ENCODE measurements around the gene CYP39A1.
"Not testable (repeated sequence)": the region's sequence is repeated elsewhere in the genome, so short reads cannot be mapped to it uniquely, and the experiment has no call there.

The CYP39A1 gene

DNA sequence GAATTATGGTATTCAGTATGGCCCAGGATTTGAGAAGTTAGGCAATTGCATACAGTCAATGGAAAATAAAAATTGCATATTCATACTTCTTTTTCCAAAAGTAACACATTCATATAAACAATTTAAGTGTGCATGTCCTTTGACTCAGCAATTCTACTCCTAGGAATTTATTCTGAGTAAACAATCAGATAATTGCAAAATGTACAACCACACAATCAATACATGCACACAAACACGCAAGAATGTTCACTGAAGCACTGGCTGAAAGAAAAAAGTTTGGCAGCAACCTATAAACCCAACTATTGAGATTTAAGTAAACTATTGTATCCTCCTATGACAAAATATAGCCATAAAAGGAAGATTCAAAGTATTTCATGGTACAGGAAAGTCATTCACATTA is 1.6 kb downstream of the CYP39A1 start:
- TF ChIP-seq, protein P1, sequence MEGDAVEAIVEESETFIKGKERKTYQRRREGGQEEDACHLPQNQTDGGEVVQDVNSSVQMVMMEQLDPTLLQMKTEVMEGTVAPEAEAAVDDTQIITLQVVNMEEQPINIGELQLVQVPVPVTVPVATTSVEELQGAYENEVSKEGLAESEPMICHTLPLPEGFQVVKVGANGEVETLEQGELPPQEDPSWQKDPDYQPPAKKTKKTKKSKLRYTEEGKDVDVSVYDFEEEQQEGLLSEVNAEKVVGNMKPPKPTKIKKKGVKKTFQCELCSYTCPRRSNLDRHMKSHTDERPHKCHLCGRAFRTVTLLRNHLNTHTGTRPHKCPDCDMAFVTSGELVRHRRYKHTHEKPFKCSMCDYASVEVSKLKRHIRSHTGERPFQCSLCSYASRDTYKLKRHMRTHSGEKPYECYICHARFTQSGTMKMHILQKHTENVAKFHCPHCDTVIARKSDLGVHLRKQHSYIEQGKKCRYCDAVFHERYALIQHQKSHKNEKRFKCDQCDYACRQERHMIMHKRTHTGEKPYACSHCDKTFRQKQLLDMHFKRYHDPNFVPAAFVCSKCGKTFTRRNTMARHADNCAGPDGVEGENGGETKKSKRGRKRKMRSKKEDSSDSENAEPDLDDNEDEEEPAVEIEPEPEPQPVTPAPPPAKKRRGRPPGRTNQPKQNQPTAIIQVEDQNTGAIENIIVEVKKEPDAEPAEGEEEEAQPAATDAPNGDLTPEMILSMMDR (IDR thresholded peaks at IDR 0.05; ENCODE audit: low read depth, low read length, missing control alignments), result no peak
- H3K4me3 ChIP-seq (ENCODE audit: low read depth, low read length), result no peak overlapping the region
- DNase-seq (ENCODE audit: low read depth), result no peak

DNA sequence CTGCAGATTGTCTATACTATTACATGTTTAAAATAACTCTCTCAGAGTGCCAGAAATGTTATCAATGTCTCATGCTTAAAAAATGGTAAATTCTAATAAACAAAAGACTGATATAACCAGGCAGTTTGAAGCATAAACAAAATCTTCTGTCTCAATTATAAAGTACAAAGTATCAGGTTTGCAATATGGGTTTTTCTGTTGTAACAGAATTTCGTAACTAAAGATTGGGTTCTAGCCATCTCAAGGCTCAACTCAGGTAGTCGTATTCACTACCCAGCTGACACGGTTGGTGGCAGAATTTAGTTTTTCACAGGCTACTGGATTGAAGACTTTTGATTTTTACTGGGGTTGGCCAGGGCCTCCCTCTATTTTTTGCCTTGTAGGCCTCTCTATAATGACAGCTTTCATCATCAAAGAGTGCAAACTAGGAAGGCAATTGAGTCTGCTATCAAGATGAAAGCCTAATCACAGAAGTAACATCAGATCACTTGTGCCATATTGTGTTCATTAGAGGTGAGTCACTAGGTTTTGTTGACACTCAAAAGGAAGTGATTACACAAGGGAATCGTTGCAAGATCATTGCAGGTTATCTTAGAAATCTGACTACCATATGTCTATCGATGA is 3.6 kb downstream of the CYP39A1 start:
- no peak for DNase-seq (ENCODE audit: low read depth)
- no peak overlapping the region for H3K4me3 ChIP-seq (ENCODE audit: low read depth, low read length)
- TF ChIP-seq, protein P1 (IDR thresholded peaks at IDR 0.05; ENCODE audit: low read depth, low read length, missing control alignments), result no peak

DNA sequence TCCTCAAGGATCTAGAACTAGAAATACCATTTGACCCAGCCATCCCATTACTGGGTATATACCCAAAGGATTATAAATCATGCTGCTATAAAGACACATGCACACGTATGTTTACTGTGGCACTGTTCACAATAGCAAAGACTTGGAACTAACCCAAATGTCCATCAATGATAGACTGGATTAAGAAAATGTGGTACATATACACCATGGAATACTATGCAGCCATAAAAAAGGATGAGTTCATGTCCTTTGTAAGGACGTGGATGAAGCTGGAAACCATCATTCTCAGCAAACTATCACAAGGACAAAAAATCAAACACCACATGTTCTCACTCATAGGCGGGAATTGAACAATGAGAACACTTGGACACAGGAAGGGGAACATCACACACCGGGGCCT is 4.5 kb downstream of the CYP39A1 start:
- not testable (repeated sequence) for DNase-seq (ENCODE audit: low read depth); H3K4me3 ChIP-seq (ENCODE audit: low read depth, low read length)

DNA sequence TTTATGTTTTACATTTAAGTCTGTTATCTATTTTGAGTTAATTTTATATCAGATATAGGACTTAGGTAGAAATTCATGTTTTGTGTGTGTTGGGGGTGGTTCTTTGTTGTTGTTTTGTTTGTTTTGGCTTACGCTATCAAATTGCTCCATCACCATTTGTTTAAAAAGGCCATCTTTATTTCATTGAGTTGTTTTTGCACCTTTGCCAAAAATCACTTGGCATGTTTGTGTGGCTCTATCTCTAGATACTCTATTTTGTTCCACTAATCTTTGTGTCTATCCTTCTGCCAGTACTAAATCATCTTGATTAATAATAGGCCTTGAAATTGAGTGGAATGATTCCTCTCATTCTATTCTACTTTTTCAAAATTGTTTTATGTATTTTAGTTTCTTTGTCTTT is 7.4 kb downstream of the CYP39A1 start:
- DNase-seq (ENCODE audit: low read depth), result no peak
- TF ChIP-seq, protein P1 (IDR thresholded peaks at IDR 0.05; ENCODE audit: low read depth, low read length, missing control alignments), result no peak

DNA sequence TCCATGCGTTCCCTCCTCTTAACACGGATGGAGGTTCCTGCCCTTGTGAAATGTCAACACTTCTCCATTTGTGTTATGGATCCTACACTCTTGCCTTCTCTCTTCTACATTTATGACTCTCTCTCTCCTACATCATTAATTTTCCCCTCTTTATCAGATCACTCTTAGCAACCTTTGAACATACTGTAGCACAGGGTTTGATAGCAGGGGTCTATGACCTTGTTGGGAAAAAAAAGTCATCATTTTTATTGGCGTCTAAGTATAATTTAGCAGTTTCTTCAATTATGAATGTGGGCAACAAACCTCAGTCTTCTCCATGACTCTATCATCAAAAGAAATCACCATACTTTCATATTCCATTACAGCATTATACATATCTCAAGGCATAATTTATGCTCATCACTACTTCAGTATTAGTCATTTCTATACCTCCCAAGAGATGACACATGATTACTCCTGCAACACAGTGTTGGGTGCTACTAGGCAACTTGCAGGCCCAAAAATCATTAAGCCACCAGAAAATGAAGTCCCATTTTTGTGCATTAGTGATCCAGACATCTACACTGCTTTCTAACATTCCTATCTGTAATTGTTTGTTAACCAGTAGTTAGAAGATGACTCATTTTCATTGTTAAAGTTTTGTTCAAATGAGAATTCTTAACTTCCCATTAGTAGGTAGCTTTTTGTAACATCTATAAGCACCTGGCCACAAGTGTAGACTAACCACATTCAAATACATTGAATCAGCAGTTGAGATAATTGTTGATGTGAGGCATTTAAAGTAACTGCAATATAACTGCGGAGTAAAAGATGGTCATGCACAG is 9.5 kb downstream of the CYP39A1 start:
- TF ChIP-seq, protein P1 (IDR thresholded peaks at IDR 0.05; ENCODE audit: low read depth, low read length, missing control alignments), result no peak
- H3K4me3 ChIP-seq (ENCODE audit: low read depth, low read length), result no peak overlapping the region
- no peak for DNase-seq (ENCODE audit: low read depth)

More for the DNA sequence above, 7.4 kb downstream of the CYP39A1 start:
- H3K4me3 ChIP-seq (ENCODE audit: low read depth, low read length), result no peak overlapping the region

DNA sequence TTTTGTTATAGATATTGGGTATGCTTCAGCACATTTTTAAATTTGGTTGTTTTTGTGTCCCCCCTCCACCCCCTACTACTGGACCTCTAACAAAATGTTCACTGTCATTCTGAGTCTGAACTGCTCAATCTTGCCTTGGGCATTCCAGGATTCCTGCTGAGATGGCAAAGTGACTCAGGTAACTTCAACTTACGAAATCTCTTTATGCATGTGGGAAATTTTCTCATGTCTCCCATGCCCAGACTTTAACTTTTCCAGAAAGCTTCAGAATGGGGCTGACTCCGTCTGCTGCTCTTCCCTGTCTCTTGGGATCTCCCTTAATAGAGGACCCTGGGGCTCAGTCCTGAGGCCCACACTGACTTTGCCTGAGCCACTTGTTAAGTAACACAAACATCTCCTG is 14.0 kb downstream of the CYP39A1 start:
- no peak overlapping the region for H3K4me3 ChIP-seq (ENCODE audit: low read depth, low read length)
- TF ChIP-seq, protein P1 (IDR thresholded peaks at IDR 0.05; ENCODE audit: low read depth, low read length, missing control alignments), result no peak
- no peak for DNase-seq (ENCODE audit: low read depth)

DNA sequence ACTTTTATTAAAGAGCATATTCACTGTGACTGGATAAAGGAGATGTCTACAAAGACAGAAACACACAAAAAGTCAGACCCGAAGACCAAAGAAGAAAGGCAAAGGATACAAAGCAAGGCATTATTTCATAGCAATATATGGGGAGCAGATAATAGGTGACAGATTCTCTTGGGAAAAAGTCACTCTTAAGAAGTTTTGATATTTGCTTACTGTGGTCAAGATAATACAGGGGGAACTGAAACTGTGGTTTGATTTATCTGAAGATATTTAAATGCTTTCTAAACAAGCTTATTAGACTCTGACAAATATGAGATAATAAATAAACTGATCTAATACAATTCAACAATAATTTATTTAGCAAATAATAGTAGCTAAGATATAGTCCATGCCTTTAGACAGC is 14.7 kb downstream of the CYP39A1 start:
- no peak overlapping the region for H3K4me3 ChIP-seq (ENCODE audit: low read depth, low read length)
- no peak for DNase-seq (ENCODE audit: low read depth)
- TF ChIP-seq, protein P1 (IDR thresholded peaks at IDR 0.05; ENCODE audit: low read depth, low read length, missing control alignments), result no peak

All from GM12864 (cell line).